Kidney (tissue), 14 donors: ENCODE measurements around the gene DENND4C. TPM values are rescaled to one million over a fixed set of nuclear protein-coding genes. Genes with fewer than 3 reads are reported as not detected.
"Not testable (repeated sequence)": the region's sequence is repeated elsewhere in the genome, so short reads cannot be mapped to it uniquely, and the experiment has no call there.

Source experiments
- DNase-seq, 5 donors: peaks; one replicate each; pipeline ENCODE4 v3.0.0-alpha.2; 2013 to 2020
- FAIRE-seq: peaks from 2 replicates; lab custom pipeline; 2012; peaks lifted over from hg19 to GRCh38; lab: Jason Lieb, UNC
- H3K27ac ChIP-seq, 2 donors: one replicate each; pipeline ENCODE4 v1.7.0; 2013; ENCODE audit warnings: low read depth in 2 of 2, low read length in 2 of 2, inconsistent platforms in 1 of 2
- H3K27me3 ChIP-seq: one replicate; pipeline ENCODE4 v1.7.1; 2013; ENCODE audit warnings: low read length, inconsistent platforms; ENCODE audit not compliant: control insufficient read depth, insufficient read depth
- H3K36me3 ChIP-seq, 3 donors: one replicate each; pipeline versions ENCODE4 v1.7.0 to v1.7.1; 2013; ENCODE audit warnings: low read length in 3 of 3, control low read depth in 1 of 3, inconsistent platforms in 1 of 3; ENCODE audit not compliant: insufficient read depth in 3 of 3, control insufficient read depth in 2 of 3
- H3K4me1 ChIP-seq, 3 donors: one replicate each; pipeline versions ENCODE4 v1.7.0 to v1.7.1; 2013; ENCODE audit warnings: low read length in 3 of 3, inconsistent platforms in 1 of 3, low read depth in 1 of 3; ENCODE audit not compliant: control insufficient read depth in 2 of 3, insufficient read depth in 2 of 3
- H3K4me3 ChIP-seq, 3 donors: one replicate each; pipeline versions ENCODE4 v1.7.0 to v1.8.1; 2013; ENCODE audit warnings: low read length in 3 of 3, control low read depth in 1 of 3, inconsistent platforms in 1 of 3
- H3K9ac ChIP-seq, 3 donors: one replicate each; pipeline versions ENCODE4 v1.7.0 to v1.7.1; 2013; ENCODE audit warnings: low read length in 3 of 3, control low read depth in 1 of 3, inconsistent platforms in 1 of 3
- H3K9me3 ChIP-seq, 3 donors: one replicate each; pipeline versions ENCODE4 v1.7.0 to v1.7.1; 2013; ENCODE audit warnings: low read length in 3 of 3, control low read depth in 1 of 3, inconsistent platforms in 1 of 3; ENCODE audit not compliant: control insufficient read depth in 2 of 3, insufficient read depth in 1 of 3
- CTCF ChIP-seq: IDR thresholded peaks from 3 replicates; pipeline ENCODE4 v1.5.1; 2012; ENCODE audit warnings: mild to moderate bottlenecking, moderate library complexity, borderline replicate concordance; ENCODE audit not compliant: insufficient read depth; ENCODE audit errors: extremely low read depth
- intact Hi-C: fragments of 100-400 bp; cut with DNase I; formaldehyde crosslinking; loops from one replicate; pipeline ENCODE4 v1.11.1; 2022
- polyA plus RNA-seq: library from polyadenylated mRNA; stranded (reverse); fragments of 350-450 nt; fragmentation: Illumina TruSeq; extraction: RNeasy Lipid Tissue Mini Kit (QIAGEN cat#74804); gene quantifications from one replicate; pipeline ENCODE4 v1.2.3, GENCODE V29; 2014; ENCODE audit warnings: low read depth, low replicate concordance; ENCODE audit not compliant: insufficient read depth
- total RNA-seq: library from RNA; stranded (reverse); fragmentation: NEBNext Ultra II Directional; extraction: Animal tissue kit (Norgen Biotek cat#: 25700); gene quantifications from one replicate; pipeline ENCODE4 v1.2.1, GENCODE V29; 2021
- donor health status: control.
- donor health status: control.
- donor health status: control.
- donor health status: control.
- donor health status: control.
- donor health status: DM: yes; HTN: yes; CAD: no.
- donor health status: Normal renal cell carcinoma (clear cell type).

DENND4C gene
- total and polyA plus RNA-seq, 2 donors from 2014 or later: 6.2 to 59.5 TPM

DNA sequence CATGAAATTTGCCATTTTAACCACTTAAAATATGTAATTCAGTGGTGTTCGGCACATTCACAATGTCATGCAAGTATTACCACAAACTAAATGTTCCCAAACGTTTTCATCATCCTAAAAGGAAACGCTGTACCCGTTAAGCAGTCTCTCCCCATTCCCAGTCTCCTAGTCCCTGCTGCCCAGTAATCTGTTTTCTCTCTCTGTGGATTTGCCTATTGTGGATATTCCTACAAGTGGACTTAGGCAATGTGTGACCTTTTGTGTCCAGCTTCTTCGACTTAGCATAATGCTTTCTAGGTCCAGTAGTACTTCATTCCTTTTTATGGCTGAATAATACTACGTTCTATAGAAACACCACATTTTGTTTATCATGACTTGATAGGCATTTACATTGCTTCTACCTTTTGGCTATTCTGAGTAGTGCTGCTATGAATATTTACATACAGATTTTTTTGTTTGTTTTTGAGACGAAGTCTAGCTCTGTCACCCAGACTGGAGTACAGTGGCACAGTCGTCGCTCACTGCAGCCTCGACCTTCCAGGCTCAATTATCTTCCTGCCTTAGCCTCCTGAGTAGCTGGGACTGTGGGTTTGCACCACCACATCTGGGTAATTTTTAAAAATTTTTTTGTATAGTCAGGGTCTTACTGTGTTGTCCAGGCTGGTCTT lies 13.0 kb downstream of the DENND4C start:
- intact Hi-C loops: no loop called here
- DNase-seq: no peak
- Histone ChIP-seq H3K9ac (no peak overlapping the region), H3K4me1 (no peaks in the 10 kb centered on the region), H3K9me3 (no peaks in the 10 kb centered on the region), H3K36me3 (peaks cover 0 to 4% (median 0%) of the 10 kb centered on the region in 3 donors), H3K27me3 (no peaks in the 10 kb centered on the region), H3K27ac (no peak overlapping the region), H3K4me3 (no peak overlapping the region)
- TF ChIP-seq CTCF: no peak
- FAIRE-seq: no peak

DNA sequence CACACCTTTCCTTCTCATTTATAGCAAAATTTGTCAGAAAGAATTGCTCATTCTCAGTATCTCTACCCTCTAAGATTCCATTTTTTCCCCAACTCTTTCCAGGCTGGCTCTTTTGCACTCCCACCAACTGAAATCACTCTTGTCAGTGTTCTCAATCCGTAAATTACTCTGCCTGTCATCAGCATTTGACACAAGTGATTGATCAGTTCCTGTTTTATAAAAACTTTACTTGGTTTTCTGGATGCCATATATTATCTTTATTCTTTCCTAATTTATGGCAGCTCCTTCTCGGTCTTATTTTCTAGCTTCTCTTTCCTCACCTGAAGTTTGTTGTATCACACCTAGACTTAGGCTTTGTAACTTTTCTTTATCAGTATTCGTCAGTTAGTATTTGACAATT lies 16.4 kb downstream of the DENND4C start:
- Histone ChIP-seq H3K9me3 (no peaks in the 10 kb centered on the region), H3K27ac (no peak overlapping the region), H3K27me3 (no peaks in the 10 kb centered on the region), H3K9ac (no peak overlapping the region), H3K4me1 (peaks cover 0 to 4% (median 0%) of the 10 kb centered on the region in 3 donors), H3K36me3 (no peaks in the 10 kb centered on the region), H3K4me3 (no peak overlapping the region)
- FAIRE-seq: no peak
- DNase-seq: no peak
- TF ChIP-seq CTCF: no peak
- intact Hi-C loops: no loop called here

DNA sequence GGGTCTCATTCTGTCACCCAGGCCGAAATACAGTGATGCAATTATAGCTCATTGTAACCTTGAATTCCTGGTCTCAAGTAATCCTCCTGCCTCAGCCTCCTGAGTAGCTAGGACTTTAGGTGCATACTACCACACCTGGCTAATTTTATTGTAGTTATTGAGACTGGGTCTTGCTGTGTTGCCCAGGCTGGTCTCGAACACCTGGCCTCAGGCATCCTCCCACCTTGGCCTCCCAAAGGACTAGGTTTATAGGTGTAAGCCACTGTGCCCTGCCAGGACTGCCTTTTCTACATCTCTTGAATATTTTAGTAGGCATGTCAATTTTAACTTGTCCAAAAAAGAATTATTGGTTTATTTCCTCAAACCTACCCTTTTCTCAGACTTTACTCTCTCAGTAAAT lies 16.9 kb downstream of the DENND4C start:
- H3K36me3 ChIP-seq: no peaks in the 10 kb centered on the region
- H3K27ac ChIP-seq: no peak overlapping the region
- H3K9ac ChIP-seq: no peak overlapping the region
- DNase-seq: no peak
- FAIRE-seq: no peak
- H3K4me3 ChIP-seq: no peak overlapping the region
- no peaks in the 10 kb centered on the region for H3K9me3 ChIP-seq
- H3K27me3 ChIP-seq: no peaks in the 10 kb centered on the region
- intact Hi-C loops: no loop called here
- peaks cover 0 to 4% (median under 1%) of the 10 kb centered on the region in 3 donors for H3K4me1 ChIP-seq
- no peak for TF ChIP-seq CTCF

DNA sequence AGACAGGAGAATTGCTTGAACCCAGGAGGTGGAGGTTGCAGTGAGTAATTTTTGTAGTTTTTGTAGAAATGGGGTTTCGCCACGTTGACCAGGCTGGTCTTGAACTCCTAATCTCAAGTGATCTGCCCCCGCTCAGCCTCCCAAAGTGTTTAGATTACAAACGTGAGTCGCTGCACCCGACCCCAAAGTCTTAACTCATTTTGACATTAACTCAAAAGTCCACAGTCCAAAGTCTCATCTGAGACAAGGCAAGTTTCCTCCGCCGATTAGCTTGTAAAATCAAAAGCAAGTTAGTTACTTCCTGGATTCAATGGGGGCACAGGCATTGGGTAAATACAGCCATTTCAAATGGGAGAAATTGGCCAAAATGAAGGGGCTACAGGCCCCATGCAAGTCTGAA lies 19.9 kb downstream of the DENND4C start:
- peaks cover 0 to 10% (median 6%) of the 10 kb centered on the region in 3 donors for H3K4me1 ChIP-seq
- H3K27ac ChIP-seq, H3K9ac ChIP-seq, DNase-seq, H3K4me3 ChIP-seq, FAIRE-seq, H3K36me3 ChIP-seq, intact Hi-C loops, H3K27me3 ChIP-seq, H3K9me3 ChIP-seq: not testable (repeated sequence)

- H3K4me3 ChIP-seq, intact Hi-C loops, H3K9ac ChIP-seq, H3K9me3 ChIP-seq, FAIRE-seq, DNase-seq, H3K36me3 ChIP-seq, H3K27me3 ChIP-seq, H3K27ac ChIP-seq: not testable (repeated sequence)
- peaks cover 0 to 10% (median 6%) of the 10 kb centered on the region in 3 donors for H3K4me1 ChIP-seq
Observed at GRCh38 chr9:19251203-19251602, 20.7 kb downstream of the DENND4C start.

DNA sequence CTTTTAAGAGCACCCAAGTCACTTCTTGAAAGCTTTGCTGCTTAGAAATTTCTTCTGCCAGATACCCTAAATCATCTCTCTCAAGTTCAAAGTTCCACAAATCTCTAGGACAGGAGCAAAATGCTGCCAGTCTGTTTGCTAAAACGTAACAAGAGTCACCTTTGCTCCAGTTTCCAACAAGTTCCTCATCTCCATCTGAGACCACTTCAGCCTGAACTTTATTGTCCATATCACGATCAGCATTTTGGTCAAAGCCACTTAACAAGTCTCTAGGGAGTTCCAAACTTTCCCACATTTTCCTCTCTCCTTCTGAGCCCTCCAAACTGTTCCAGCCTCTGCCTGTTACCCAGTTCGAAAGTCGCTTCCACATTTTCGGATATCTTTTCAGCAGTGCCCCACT lies 21.1 kb downstream of the DENND4C start:
- intact Hi-C loops, H3K9ac ChIP-seq, H3K27ac ChIP-seq, H3K36me3 ChIP-seq, H3K27me3 ChIP-seq, FAIRE-seq, H3K4me3 ChIP-seq, H3K9me3 ChIP-seq, DNase-seq: not testable (repeated sequence)
- H3K4me1 ChIP-seq: peaks cover 0 to 10% (median 6%) of the 10 kb centered on the region in 3 donors
